Mucosa of gallbladder (tissue), 1 donor: Measurements from ENCODE around the gene DENR. TPM values are rescaled to one million over a fixed set of nuclear protein-coding genes. Genes with fewer than 3 reads are reported as not detected.

ENCODE experiments used
- DNase-seq: peaks from one replicate; pipeline ENCODE4 v3.0.0-alpha.2; 2020; ENCODE audit warnings: low spot score
- total RNA-seq: library from RNA; stranded (reverse); gene quantifications from one replicate; pipeline ENCODE4 v1.2.1, GENCODE V29; 2021
- donor health status: DM: no; HTN: no; CAD: no.

The DENR gene
- total RNA-seq, 1 donor from 2014 or later, result 38.0 TPM

GRCh38 chr12:122820138-122820537 is 67.5 kb downstream of the DENR start:
- no peak for DNase-seq

Other genes starting within 250 kb of the DENR start
- gene RSRC2, start 225.9 kb upstream of the DENR start, total RNA-seq, result 53.1 TPM
- gene KNTC1, start 225.6 kb upstream of the DENR start, total RNA-seq, result 7.2 TPM
- not detected for gene HCAR2, start 49.5 kb upstream of the DENR start, total RNA-seq
- not detected for gene HCAR3, start 36.0 kb upstream of the DENR start, total RNA-seq
- 0.20 TPM for gene HCAR1, start 22.0 kb upstream of the DENR start, total RNA-seq
- 0.32 TPM for gene CCDC62, start 21.7 kb downstream of the DENR start, total RNA-seq
- 115 TPM for gene HIP1R, start 82.6 kb downstream of the DENR start, total RNA-seq
- 45.8 TPM for gene VPS37B, start 143.3 kb downstream of the DENR start, total RNA-seq
- 11.6 TPM for gene ABCB9, start 213.6 kb downstream of the DENR start, total RNA-seq
- 32.5 TPM for gene OGFOD2, start 222.4 kb downstream of the DENR start, total RNA-seq
- 169 TPM for gene ARL6IP4, start 227.9 kb downstream of the DENR start, total RNA-seq